NCI-H2081 (cell line): ENCODE data around the gene MRPS22.
A peak's percentile ranks its signal among the peaks of the same experiment; 100 is the strongest.
"Not testable (repeated sequence)": the region's sequence is repeated elsewhere in the genome, so short reads cannot be mapped to it uniquely, and the experiment has no call there.

Source experiments
- DNase-seq, 2 experiments: peaks; one replicate each; lab custom pipeline; 2025; lab: John Stamatoyannopoulos, UW

The MRPS22 gene

DNA sequence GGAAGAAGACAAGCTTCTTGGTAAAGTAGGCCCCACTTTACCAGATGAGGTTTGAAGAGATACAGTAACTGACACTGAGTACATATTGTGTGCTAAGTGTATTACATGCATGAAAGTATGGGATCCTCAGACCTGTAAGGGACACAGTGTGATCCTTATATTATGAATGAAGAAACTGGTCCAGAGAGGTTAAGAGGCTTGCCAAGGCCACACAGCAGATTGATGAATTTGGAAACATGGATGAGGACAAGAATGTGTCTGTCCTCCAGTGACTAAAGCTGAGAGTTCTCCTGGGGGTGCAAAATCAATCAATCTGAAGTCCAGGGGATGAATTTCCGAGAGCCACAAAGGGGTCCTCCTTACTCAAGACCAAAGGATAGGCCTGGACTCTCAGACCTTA is 31.4 kb upstream of the MRPS22 start:
- DNase-seq: no peak

DNA sequence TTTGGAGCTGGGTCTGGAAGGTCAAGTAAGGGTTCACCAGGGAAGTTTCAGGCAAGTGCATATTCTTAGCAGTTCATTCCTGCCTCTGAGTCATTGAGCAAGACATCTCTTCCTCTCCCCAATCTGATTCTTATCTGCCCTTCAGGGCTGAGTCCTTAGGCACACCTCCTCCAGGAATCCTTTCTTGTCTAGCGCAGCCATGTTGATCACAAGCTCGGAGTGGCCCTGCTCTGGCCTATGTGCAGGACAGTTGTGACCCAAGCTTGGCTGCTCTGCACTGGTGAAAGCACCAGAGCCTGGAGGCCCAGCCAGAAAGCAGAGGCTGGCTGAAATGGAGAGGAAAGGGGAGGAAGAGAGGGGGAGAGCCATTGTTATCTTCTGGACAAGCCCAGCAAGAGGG is 30.9 kb upstream of the MRPS22 start:
- DNase-seq: no peak

DNA sequence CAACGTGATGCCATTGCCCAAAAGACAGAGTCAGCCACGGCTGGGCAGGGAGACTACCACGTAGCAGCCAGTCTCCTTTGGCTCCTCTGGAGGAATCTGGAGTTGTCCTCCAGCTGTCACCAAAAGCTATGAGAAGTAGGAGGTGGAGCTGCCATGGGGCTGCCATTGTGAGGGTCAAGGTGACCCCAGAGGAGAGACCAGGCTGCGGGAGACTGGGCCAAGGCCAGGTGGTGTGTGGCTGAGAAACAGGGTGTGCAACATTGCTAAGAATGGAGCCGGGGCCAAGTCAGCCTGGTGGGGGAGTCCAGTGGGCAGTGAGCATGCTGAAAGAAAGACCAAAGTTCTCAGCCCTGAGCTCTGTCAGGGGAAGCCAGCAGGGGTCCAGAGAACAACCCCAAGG is 29.9 kb upstream of the MRPS22 start:
- no peak for DNase-seq

DNA sequence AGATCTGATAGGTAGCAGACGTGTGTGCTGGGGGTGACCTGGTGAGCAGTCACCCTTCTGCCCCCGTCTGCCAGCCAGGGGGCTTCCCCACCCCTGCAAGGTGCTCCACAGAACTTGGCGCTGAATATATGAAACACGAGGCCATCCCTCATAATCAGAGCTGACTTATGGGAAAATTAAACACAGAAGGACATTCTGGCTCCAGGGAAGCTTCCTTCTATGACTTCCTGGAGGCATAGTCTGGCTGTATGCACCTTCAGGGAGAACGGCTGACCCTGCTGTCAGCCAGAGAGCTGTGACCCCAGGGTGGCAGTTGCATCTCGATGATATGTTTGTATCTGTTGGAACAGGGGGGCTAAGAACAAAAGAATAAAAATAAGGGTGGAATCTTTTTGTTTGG is 26.6 kb upstream of the MRPS22 start:
- DNase-seq: no peak

DNA sequence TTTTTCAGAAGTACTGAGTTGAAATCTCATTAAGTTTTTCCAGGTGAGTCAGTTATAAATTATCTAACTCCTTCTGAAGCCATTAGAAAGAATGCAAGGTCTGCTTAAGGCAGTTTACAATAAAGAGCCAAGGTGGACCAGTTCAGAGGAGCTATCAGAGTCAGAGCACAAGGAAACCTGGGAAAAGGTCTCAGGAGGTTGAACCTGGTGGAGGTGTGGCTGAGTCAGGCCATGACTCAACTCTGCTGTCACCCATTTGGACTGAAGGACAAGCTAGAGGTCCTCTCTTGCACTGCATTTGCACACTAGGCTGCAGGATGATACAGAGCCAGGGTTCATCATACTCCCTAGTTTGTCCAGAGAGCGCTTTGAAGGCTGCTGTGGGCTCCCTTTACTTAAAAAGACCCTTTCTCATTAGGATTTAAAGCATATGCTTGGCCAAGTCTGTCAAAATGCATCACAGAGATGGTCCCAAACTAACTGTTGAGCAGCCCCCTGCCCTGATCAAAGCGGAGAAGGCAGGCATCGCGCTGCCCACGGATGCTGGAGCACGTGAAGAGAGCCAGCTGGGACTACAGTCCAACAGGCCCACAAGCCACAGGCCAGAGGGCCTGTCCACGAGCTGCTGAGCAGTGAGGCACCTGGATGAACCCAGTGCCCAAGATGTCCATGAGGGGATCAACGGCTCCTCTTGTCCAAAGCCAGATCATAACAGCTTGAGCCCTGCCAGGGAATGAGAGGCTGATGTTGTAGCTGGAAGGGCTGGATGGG is 26.0 kb upstream of the MRPS22 start:
- no peak for DNase-seq

DNA sequence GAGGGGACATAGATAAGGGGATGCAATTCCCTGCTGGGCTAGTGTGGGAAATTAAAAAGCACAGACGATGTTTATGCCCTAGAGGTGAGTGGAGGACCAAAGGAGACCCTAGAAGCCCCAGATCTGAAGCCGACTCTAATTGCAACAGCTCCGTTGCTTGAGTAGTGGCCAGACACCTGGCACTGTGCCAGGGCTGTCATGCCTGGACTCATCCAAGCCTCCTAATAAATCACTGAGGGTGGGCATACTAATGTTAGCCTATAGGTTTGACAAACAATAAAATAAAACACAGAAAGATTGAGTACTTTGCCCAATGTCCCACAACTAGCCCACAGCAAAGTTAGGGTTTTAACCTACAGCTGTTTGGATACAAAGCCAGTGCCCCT is 25.4 kb upstream of the MRPS22 start:
- peak in 1 of 2 experiments; percentile 37 for DNase-seq

DNA sequence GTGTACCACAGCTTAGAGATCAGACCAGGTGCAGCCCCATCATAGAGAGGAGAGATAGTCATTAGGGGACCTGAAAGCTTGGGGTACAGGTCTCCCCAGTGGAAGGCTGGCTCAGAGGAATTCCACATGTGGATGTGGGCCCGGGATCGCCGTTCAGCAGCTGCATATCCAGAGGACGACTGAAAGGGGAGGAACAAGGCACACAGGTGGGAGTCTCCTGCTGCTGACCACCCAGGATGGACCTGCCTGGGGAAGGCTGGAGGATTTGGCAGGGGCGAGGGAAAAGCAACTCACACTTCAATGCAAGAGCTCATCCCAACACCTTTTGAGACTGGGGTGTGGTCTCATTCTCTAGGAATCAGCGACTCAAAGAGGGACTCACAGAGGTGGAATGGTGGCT is 25.0 kb upstream of the MRPS22 start:
- no peak for DNase-seq

DNA sequence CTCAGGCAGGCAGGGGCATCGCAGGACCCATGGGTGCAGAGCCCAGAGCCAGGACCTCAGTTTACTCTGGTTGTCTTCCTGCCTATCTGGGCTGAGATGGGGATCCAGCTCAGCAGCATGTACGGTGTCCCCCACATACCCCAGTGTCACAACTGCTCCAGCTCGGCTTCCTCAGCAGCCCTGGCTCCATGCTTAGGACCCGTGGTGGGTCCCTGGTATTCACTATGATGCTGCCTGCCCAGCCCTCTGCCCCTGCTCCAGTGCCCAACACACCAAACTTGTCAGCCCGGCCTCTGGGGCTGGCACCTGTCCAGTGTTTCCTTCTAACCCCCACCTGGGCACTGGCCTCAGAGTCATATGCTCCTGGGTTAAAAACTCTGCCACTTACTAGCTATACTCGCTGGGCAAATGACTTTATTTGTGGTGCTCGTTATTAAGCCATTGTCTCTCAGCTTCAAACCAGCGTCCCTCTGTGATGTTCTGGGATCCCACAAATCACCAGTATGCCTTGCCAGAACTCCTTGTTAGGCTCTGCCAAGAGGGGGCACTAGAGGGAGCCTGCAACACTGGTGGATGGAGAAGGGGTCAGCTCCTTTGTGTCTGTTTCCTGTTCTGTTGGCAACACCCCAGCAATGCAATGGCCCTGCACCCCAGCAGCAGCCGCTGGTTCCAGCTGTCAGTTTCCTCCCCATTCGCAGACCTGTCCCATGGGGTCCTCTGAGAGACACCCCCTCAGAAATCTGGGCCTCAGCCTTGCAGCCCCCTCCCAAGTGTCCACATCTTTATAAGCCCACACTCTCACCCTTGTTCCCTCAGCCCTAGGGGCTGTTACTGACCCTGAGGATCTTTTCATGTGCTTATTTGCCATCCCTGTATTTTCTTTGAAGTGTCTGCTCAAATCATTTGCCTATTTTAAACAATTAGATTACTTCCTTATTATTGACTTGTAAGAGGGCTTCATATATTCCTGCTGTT is 24.1 kb upstream of the MRPS22 start:
- DNase-seq: peak in 1 of 2 experiments; percentile 26

DNA sequence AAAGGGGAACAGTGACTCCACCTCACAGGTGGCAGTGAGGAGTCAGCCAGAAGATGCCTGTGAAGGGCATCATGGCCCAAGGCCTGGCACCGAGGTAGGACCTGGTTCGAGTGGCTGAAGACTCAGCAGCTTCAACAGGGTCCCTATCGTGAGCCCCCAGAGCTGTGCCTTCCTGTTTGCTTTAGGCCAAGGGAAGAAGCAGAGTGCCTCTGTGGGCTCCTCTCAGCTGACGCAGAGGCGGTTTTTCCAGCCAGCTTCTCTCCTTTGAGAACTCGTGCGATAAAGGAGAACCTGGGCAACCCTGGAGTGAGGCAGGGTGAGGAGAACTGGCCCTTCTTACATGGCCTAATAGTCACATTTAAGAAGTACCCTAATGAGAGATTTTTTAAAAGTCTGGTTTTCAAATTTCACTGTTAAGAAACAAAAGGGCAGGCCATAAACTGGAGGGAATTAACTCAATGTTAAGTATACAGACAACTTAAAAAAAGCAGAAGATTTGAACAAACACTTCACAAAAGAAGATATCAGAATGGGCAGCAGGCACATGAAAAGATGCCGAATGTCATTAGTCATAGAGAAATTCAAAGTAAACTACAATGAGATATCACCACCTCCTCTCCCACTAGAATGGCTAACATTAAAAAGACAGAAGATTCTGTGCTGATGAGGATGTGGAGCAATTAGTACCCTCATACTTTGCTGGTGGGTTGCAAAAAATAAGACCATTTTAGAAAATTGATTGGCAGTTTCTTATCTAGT is 23.1 kb upstream of the MRPS22 start:
- DNase-seq: no peak

DNA sequence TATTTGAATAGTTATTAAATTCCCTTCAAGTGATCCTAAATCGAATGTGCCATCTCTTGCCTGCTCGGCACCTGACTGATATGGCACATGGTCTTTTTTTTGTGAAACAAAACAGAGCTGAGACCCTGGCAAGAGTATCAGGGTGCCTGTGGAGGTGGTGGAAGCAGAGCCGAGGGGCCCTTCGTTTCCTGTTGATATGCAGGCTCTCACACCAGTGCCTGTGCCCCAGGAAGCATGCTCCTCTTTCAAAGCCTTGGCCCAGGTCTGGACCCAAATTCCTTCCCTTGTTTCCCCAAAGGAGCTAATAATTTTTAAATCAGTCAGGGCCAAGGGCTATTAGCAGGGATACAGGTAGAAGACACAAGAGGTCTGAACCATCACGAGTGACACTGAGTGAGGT is 21.5 kb upstream of the MRPS22 start:
- no peak for DNase-seq

DNA sequence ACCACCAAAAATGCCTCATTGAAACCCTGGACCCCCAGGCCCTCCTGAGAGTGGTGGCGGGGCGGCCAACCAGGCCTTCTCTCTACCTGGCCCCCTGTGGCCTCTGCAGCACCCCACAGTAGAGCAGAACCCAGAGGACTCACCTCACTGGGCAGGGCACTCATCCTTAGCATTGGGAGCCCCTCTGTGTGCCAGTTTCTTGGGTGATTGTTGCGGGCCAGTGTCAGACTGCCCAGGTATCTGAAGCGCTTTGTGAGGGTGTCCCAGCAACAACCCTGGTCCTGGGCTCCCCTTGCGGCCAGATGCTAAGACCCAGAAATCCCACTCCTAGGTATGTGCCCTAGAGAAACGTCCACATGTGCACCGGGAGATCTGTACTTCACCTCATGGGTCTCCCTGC is 20.7 kb upstream of the MRPS22 start:
- no peak for DNase-seq

DNA sequence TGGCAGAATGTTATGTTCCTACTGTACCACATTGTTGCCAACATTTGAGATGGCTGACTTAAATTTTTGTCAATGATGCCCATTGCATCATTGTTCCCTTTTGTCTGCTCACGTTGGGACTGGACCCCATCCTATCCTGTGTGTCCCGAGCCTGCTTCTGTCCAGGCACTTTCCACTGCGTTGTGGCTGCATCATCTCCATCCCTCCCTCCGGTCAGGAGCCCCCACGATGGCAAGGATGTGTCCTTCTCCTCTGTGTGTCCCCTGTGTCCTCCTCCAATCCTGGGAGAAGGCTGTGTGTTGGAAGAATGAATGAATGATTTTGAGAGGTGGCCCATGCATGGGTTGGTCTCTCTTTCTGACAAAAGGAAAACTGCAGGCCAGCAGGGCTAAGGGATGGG is 19.4 kb upstream of the MRPS22 start:
- no peak for DNase-seq

DNA sequence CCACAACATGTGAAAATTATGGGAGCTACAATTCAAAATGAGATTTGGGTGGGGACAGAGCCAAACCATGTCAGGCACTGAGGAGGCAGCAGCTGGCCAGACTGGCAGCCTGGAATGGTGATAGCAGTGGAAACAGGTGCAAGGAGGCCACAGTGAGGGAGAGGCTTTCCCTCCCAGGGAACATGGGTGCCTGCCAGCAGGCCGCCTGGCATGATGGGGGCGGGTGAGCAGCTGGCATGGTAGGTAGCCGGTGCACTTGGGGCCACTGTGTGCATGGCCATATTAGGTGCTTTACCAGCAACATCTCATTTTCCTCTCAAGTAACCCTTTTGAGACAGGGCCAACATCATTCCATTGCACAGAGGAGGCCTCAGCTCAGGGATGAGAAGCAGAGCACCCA is 18.3 kb upstream of the MRPS22 start:
- no peak for DNase-seq

DNA sequence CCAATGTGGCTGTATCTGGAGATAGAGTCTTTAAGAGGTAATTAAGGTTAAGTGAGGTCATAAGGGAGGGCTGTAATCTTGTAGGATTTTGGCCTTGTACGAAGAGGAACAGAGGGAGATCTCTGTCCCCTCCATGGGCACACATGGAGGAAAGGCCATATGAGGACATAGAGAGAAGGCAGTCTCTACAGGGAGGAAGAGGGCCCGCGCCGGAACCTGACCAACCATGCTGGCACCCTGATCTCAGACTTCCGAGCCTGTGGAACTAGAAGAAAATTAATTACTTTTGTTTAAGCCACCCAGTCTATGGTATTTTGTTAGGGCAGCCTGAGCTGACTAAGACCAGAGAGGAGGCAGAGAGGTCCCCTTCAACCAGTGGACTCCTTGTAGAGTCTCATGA is 17.7 kb upstream of the MRPS22 start:
- no peak for DNase-seq

DNA sequence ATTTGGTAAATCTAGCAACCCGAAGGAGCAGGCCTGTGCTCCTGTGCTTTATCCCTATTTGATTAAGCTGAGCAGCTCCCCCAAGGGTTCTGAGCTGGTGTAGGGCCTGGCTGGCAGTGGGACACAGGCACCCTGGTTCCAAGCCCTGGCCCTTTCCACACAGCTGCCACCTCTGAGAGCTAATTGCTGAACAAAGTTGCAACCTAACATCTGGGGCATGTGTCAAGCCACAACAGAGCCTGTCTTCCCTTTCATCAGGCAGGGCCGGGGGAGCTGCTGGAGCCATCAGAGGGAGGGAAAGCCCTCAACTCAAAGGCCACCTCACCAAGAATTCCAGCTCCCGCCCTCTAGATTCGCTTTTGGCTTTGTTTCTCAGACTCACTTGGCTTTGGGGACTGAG is 17.1 kb upstream of the MRPS22 start:
- no peak for DNase-seq

DNA sequence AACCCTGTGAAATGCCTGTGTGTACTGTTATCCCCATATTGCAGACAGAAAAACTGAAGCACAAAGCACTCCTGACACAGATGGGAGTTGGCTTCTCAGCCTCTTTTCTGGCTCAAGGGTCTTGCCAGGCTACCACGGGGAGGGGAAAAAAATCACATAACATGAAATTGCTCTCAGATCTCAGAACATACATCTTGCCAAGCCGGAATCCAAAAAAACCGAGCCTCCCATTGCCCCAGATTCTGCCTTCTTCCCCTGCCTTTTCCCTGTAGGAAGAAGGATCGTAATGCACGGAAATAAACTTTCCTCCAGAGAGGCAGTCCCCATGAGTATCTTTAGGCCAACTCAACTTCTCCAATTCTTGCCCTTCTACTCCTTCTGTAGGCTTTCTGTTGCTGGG is 16.6 kb upstream of the MRPS22 start:
- no peak for DNase-seq

DNA sequence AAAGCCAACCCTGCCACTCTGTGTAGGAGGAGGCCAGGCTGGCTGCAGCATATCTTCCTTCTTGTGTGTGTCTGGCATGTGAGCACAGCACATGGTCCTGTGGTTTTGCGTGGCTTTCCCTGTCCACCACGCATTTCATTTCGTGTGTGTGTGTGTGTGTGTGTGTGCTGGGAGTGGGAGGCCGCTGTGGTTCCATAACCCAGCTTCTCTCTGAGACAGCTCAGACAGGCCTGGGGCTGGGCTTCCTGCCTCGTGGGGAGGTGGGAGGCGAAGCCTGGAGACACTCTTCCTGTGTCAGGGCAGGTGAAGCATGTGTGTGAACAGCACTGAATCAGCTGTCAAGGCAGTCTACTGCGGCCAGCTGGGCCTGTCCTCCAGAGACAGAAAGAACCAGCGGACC is 16.0 kb upstream of the MRPS22 start:
- no peak for DNase-seq

DNA sequence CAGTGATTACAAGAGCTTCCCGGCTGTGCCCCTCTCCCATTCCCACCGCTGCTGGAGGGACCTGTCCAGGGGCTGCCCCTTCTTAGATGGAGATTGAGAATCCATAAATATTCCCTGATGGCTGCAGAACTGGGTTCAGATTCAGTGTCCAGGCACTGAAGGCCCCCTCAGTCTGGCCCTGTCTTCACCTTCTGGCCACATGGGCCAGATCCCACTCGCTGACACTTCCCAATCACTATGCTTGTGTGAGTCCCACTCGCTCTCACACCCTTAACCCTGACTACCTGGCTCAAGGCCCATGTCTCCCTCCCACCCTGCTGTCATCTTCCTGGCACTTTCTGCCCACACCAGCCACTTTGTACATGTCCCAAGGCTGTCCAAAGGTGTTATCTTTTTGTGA is 15.5 kb upstream of the MRPS22 start:
- no peak for DNase-seq

DNA sequence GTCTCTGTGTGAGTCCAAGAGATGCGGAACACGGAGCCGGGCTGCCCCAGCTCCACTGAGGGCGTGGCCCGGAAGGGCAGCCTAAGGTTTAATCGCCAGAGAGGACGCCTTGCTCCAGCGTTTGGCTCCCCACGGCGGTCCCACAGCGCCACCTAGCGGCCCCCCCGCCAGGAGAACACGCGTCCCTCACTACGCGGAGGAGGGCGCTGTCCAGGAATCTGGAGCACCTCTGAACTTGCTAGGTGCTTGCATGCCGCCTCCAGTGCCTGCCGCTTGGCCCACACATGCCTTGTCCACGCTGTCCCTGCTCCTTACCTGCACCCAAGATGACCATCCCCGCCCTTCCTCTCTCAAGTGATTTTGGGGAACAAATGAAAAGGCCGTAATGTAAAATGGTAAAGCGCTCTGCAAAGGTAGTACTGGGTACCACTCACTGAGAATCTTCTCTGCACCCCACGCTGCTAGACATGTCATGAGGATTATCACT is 14.4 kb upstream of the MRPS22 start:
- DNase-seq: peak; percentile 89 to 91

DNA sequence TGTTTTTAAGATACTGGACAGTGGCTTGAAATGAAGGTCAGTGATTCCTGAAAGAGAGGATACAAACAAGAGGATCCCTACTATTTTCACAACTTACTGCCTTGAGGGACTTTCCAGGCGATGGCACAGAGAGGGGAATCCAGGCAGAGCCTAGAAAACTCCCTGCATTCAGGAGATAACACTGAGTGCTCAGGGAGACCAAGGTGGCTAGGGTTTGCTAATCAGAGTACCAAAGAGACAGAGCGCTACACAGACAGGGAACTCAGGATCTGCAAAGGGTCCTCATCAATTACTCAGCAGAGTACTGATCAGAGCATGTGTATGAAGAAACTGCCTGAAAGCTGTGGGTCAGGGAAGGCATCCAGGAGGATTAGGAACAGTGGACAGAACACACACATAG is 11.7 kb upstream of the MRPS22 start:
- DNase-seq: no peak

DNA sequence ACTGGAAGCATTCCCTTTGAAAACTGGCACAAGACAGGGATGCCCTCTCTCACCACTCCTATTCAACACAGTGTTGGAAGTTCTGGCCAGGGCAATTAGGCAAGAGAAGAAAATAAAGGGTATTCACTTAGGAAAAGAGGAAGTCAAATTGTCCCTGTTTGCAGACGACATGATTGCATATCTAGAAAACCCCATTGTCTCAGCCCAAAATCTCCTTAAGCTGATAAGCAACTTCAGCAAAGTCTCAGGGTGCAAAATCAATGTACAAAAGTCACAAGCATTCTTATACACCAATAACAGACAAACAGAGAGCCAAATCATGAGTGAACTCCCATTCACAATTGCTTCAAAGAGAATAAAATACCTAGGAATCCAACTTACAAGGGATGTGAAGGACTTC is 9.1 kb upstream of the MRPS22 start:
- DNase-seq: not testable (repeated sequence)

DNA sequence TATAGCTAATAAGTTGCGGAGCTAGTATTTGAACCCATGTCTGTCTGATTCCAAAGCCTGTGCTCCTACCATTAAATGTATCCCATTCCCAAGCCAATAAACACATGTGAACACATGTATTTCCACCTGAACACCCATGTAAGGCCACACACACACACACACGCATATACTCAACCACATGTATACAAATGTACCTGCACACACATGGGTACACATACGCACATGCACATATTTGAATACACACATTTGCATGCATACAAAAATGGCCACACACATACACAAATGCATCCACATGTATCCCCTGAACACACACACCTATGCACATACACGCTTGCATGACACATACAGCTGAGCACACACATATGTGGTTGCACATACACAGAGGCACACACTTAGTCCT is 5.4 kb upstream of the MRPS22 start:
- DNase-seq: no peak
